NAMALWA (cell line): ENCODE results near the gene MOSMO.
"Not testable (repeated sequence)": the region's sequence is repeated elsewhere in the genome, so short reads cannot be mapped to it uniquely, and the experiment has no call there.

Experiments
- DNase-seq: peaks from one replicate; pipeline ENCODE4 v3.0.0-alpha.2; 2015; ENCODE audit warnings: low spot score

The MOSMO gene

DNA sequence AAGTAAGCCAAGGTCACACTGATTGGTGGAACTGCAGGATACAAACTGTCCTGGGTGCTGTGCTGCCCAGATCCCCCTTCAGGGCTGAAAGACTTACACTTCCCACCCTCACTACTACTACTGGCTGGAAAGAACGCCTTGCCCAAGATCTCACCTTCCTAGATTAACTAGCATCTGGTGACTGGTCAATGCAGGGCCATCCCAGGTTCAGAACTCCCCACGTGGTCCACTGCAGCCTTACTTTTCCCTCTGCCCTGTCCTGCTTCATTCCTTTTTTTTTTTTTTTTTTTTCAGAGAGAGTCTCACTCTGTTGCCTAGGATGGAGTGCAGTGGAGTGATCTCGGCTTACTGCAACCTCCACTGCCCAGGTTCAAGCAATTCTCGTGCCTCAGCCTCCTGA is 4.7 kb upstream of the MOSMO start:
- no peak for DNase-seq

DNA sequence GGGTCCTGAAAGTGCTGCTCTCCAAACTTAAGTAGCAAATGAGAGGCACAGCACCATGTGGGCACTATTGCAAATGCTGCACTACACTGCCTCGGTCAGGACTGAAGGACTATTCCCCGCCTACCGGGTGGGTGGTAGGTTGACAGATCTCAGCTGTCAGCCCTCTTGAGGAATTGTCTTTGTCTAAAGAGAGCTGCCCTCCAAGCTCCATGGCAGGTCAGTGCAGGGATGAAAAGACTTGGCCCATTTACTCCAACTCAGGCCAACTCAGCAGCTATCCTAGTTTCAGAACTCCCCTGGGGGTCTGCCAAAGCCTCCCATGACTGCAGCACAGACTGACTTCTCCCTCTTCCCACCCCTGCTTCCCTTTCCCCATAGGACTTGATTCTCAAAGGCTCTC is 3.6 kb upstream of the MOSMO start:
- no peak for DNase-seq

DNA sequence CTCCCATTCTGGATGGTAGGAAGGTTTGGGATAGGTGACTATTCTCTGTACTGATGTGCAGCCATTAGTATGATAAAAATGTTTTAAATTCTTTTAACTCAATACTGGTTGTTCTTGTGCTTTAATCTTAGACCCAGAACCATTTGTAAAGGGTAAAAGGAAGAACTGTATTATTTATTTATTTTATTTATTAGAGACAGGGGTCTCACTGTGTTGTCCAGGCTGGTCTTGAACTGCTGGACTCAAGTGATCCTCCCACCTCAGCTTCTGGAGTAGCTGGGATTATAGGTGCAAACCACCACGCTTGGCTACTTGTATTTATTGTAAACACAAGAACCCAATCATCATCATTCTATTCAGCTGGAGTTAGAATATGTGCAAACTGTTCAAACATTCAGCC is 2.2 kb upstream of the MOSMO start:
- no peak for DNase-seq

- DNase-seq, result no peak
These were observed 1.3 kb upstream of the MOSMO start for GRCh38 chr16:22006636-22007035.

DNA sequence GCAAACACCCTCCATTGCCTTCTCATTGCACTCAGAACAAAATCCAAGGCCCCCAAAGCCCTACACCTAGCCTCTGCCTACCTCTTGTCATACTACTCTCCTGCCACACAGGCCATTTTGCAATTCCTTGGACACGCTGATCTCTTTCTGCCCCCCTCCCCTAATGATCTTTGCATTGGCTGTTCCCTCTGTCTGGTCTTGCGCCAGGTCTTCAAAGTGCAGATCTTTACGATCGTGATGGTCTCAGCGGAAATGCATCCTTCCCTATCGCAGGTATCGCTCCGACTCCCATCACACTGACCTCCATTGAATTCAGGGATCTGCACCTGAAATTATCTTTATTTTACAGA is 777 bp upstream of the MOSMO start:
- DNase-seq, result peak; percentile 16

DNA sequence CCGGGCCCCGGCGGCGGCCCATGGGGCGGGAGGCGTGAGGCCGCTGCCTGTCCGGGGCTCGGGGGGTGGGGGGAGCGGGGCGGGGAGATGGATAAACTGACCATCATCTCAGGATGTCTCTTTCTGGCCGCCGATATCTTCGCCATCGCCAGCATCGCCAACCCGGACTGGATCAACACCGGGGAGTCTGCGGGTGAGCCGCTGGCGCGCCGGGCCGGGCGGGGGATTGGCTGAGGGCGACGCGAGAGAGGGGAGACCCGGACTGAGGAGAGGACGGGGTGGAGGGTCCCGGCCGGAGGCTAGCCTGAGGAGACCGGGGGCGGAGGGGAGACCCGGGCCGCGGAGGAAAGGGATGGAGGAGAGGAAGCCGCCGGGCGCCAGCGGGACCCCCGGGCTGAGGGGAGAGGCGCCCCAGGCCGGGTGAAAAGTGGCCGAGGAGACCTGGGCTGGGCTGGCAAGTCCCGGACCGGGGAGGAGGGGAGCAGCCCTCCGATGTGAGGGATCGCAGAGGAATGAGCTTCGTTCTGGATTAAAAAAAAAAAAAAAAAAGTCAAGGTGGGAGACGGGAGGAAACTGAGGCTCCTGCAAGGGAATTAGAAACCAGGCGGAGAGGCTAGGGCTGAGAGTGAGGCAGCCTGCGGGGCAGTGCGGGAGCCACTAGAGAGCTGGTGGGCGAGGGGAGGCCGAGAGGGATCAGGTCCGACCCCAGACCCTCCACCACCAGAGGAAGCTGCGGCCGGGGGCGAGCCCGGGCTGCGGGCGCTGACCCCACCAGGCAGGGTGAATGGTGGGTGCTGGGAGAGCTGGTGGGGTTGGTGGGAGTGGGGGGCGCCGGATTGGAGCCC is 526 bp downstream of the MOSMO start:
- peak; percentile 16 for DNase-seq

- no peak for DNase-seq
These were observed 3.0 kb downstream of the MOSMO start for GRCh38 chr16:22010902-22011301.

DNA sequence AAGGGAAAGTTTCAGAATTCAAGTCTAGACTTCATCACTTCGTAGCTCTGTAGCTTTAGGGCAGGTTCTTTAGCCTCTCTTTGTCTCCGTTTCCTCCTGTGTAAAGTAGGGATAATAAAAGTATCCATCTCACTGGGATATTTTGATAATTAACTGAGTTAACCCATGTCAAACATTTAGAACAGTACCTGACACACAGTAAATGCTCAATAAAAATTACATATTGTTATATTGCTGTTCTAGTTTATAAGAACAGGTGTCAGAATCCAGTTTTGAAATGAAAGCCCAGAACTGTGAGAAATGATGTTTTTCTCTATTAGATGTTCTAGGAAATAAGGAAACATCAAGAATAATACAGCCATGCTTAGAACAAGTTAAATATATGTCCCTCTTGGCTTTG is 4.3 kb downstream of the MOSMO start:
- DNase-seq, result no peak

GRCh38 chr16:22013486-22013885 is 5.6 kb downstream of the MOSMO start:
- no peak for DNase-seq

GRCh38 chr16:22014271-22014873 is 6.5 kb downstream of the MOSMO start:
- no peak for DNase-seq

DNA sequence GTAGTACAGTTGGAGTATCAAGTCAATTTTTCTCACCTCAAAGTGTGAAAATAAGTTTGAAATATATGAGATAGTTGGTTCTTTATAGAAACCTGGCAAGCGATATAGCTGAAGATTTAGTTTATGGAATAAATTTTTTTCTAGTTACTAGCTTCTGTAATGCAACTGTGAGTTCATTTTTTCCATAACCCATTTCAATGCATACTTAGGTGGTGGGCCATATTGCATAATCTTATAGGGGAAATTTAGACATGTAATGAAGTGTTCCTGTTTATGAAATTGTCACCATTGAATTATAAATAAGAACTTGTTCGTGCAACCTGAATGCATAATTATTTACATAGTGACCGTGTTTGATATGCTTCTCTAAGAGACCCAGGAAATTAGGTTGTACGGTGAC is 9.0 kb downstream of the MOSMO start:
- no peak for DNase-seq

DNA sequence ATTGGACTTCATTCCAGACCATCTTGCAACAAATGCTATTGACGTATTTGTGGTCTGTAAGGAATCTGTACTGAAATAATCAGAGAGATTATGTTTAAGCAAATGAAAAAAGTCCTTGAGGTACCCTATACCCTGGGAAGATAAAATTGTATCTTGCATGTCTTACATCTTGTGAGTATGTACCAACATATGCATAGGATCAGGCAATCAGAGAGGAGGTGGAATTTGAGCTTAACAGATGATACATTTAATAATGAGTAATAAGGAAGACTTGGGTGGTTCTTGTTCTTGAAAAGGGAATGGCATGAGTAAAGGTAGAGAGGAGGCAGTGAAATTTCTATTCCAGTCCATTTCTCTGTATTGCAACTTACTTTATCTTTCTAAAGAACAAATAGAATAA is 10.6 kb downstream of the MOSMO start:
- DNase-seq, result no peak

DNA sequence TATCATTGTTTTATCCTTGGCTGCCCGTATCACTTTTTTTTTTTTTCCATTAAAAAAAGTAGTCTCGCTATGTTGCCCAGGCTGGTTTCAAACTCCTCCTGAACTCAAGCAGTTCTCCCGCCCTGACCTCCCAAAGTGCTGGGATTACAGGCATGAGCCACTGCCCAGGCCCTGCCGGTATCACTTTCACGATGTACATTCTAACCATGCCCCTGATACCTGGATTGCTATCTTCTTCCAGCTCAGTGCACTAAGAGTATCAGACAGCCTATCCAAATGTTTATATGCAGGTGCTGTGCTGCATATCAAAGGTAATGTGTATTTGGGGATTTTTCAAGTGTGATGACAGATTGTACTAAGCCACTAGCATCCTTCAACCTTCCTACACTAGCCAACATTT is 14.2 kb downstream of the MOSMO start:
- DNase-seq, result no peak

DNA sequence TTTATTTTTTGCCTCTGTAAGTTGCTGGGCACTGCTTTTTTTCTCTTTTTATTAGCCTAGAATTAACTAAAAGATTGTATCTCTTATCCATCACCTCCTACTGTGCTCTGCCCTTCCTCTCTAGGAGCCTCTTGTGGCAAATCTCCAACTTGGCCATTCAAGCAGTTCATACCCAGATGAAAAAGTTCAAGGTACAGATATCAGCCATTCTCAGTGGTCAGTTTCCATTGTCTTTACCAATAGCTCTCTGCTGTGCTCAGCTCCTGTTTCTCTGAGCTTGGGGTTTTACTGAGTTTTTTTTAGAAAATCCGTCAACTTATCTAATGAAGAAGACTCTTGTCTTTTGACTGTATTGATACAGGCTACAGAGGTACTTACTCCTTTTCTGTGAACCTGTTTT is 15.6 kb downstream of the MOSMO start:
- DNase-seq, result no peak

GRCh38 chr16:22024785-22025184 is 16.9 kb downstream of the MOSMO start:
- DNase-seq, result not testable (repeated sequence)

- no peak for DNase-seq
These were observed 19.7 kb downstream of the MOSMO start for GRCh38 chr16:22027633-22028032.

GRCh38 chr16:22029632-22030031 is 21.7 kb downstream of the MOSMO start:
- DNase-seq, result no peak

DNA sequence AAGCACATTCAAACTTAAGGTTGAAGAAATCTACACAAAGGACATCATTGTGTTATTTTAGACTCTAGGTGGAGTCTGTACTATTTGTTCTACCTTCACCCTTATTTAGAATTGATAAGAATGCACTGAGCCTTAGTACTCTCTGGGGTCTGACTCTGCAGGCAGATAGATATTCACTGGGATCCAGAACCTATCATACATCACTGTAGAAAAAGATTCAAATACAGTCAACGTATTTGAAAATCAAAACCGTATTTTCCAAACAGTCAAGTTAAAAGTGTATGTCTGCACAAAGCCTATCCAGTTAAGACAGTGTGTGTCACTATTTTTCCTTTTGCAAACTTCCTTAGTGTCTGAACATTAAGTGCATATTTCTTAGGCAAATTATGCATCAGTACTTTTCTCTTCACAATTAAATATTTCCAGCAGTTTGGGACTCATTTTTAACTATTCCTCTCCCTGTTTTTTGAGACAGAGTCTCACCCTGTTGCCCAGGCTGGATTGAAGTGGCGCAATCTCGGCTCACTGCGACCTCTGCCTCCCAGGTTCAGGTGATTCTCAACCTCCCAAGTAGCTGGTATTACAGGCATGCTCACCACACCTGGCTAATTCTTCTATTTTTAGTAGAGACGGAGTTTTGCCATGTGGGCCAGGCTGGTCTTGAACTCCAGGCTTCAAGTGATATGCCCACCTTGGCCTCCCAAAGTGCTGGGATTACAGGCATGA is 22.3 kb downstream of the MOSMO start:
- DNase-seq, result no peak

- DNase-seq, result no peak
These were observed 23.7 kb downstream of the MOSMO start for GRCh38 chr16:22031483-22032083.

DNA sequence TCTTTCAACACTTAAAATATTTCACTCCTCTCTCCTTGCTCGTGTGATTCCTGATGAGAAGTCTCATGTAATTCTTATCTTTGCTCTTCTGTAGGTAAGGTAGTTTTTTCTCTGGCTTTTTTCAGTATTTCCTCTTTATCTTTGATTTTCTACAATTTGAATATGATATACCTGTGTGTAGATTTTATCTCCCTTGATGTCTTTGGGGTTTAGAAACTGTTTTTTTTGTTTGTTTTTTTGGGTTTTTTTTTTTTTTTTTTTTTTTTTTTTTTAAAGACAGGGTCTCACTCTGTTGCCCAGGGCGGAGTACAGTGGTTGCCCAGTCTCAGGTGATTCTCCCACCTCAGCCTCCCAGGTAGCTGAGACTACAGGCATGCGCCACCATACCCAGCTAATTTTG is 26.6 kb downstream of the MOSMO start:
- no peak for DNase-seq

DNA sequence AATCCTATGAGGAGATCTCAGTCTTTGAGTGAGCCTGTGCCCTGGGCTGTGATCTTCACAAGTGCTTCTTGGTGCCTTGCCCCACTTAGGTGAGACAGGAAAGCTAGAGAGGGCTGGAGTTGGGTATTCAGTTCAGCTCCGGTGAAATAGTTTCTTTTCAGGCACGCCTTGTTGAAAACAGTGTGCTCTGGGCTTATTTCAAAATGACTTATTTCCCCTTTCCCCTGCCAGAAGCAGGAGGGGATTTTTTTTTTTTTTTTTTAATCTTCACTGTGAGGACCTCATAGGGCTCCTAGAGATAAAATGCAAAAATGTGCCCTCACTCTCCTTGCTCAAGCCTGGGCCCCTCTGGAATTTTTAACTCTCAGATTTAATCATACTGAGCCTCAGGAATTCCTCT is 27.2 kb downstream of the MOSMO start:
- no peak for DNase-seq

DNA sequence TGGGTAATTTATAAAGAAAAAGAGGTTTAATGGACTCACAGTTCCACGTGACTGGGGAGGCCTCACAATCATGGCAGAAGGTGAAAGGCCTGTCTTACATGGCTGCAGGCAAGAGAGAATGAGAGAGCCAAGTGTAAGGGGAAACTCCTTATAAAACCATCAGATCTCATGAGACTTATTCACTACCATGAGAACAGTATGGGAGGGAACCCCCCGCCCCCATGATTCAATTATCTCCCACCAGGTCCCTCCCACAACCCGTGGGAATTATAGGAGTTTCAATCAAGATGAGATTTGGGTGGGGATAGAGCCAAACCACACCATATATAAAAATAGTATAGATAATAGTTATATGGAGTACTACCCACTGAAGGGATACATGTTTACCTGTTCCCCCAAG is 36.0 kb downstream of the MOSMO start:
- not testable (repeated sequence) for DNase-seq

DNA sequence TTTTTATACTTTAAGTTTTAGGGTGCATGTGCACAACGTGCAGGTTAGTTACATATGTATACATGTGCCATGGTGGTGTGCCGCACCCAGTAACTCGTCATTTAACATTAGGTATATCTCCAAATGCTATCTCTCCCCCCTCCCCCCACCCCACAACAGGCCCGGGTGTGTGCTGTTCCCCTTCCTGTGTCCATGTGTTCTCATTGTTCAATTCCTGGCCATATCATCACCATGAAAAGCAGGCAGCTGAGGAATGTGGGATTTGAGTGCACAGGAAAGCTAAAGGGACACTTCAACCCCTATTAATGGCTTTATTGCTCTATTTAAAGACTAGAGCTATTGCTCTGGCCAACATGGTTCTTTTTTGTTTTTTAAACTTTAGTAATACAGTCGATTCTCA is 38.0 kb downstream of the MOSMO start:
- not testable (repeated sequence) for DNase-seq
